Naive thymus-derived CD4-positive, alpha-beta T cell (primary cell): ENCODE data around the gene ASPSCR1. TPM values are rescaled to one million over a fixed set of nuclear protein-coding genes. Genes with fewer than 3 reads are reported as not detected.

Source experiments
- ATAC-seq: fragments of 150-1000 bp; cut with Tn5 transposase; 2 replicates; pipeline ENCODE4 v1.10.0; 2021; ENCODE audit warnings: mild to moderate bottlenecking, moderate library complexity
- CTCF ChIA-PET: fragments of 350-600 bp; sonication (Branson Sonifier 250); formaldehyde crosslinking; loops from one replicate; lab custom pipeline; 2021; ENCODE audit warnings: antibody characterized with exemption; lab: Charles Lee
- POLR2A ChIA-PET: fragments of 350-600 bp; sonication (Branson Sonifier 250); formaldehyde crosslinking; loops from one replicate; lab custom pipeline; 2021; ENCODE audit warnings: antibody characterized with exemption, inconsistent platforms; lab: Charles Lee
- DNase-seq, 9 donors: peaks; one replicate each; pipeline versions ENCODE4 v3.0.0 to v3.0.0-alpha.2; 2020 to 2022; ENCODE audit warnings: mixed read lengths in 1 of 9
- H3K27ac ChIP-seq: one replicate; pipeline ENCODE4 v1.7.0; 2013; ENCODE audit warnings: mild to moderate bottlenecking, low read depth, low read length, moderate library complexity
- H3K27me3 ChIP-seq, 2 donors: one replicate each; pipeline ENCODE4 v1.7.0; 2013; ENCODE audit warnings: low read length in 2 of 2, mild to moderate bottlenecking in 2 of 2, moderate library complexity in 2 of 2; ENCODE audit not compliant: control insufficient read depth in 2 of 2, insufficient read depth in 2 of 2
- H3K36me3 ChIP-seq, 3 experiments: 1 replicate in 2 of 3; 2 replicates in 1 of 3; pipeline ENCODE4 v1.7.0; 2013; ENCODE audit warnings: low read length in 3 of 3, mild to moderate bottlenecking in 3 of 3, moderate library complexity in 1 of 3; ENCODE audit not compliant: insufficient read depth in 3 of 3, control insufficient read depth in 2 of 3
- H3K4me1 ChIP-seq, 2 donors: one replicate each; pipeline ENCODE4 v1.7.0; 2013; ENCODE audit warnings: low read length in 2 of 2, mild to moderate bottlenecking in 2 of 2, moderate library complexity in 1 of 2; ENCODE audit not compliant: control insufficient read depth in 2 of 2, insufficient read depth in 2 of 2
- H3K4me3 ChIP-seq: 2 replicates; pipeline ENCODE4 v1.7.0; 2013; ENCODE audit warnings: mild to moderate bottlenecking, low read length
- H3K9me3 ChIP-seq, 3 experiments: 1 replicate in 2 of 3; 2 replicates in 1 of 3; pipeline ENCODE4 v1.7.0; 2013; ENCODE audit warnings: low read length in 3 of 3; ENCODE audit not compliant: control insufficient read depth in 2 of 3
- H3K27ac Mint-ChIP-seq, 9 donors: one replicate each; pipeline ENCODE4 v1.8.0; 2020 to 2022; ENCODE audit warnings: mixed read lengths in 9 of 9, mild to moderate bottlenecking in 8 of 9, moderate library complexity in 5 of 9, inconsistent platforms in 2 of 9
- H3K27me3 Mint-ChIP-seq, 5 donors: one replicate each; pipeline ENCODE4 v1.8.0; 2021 to 2022; ENCODE audit warnings: mixed read lengths in 5 of 5, mild to moderate bottlenecking in 1 of 5
- H3K36me3 Mint-ChIP-seq, 5 donors: one replicate each; pipeline ENCODE4 v1.8.0; 2020 to 2022; ENCODE audit warnings: mixed read lengths in 5 of 5, mild to moderate bottlenecking in 3 of 5, inconsistent platforms in 1 of 5
- H3K4me1 Mint-ChIP-seq, 7 donors: one replicate each; pipeline ENCODE4 v1.8.0; 2020 to 2022; ENCODE audit warnings: mixed read lengths in 7 of 7, mild to moderate bottlenecking in 3 of 7, inconsistent platforms in 1 of 7
- H3K4me3 Mint-ChIP-seq, 10 donors: one replicate each; pipeline ENCODE4 v1.8.0; 2020 to 2022; ENCODE audit warnings: mild to moderate bottlenecking in 10 of 10, mixed read lengths in 10 of 10, moderate library complexity in 6 of 10, inconsistent platforms in 2 of 10
- H3K9me3 Mint-ChIP-seq, 11 donors: one replicate each; pipeline ENCODE4 v1.8.0; 2020 to 2022; ENCODE audit warnings: mixed read lengths in 11 of 11, mild to moderate bottlenecking in 4 of 11, inconsistent platforms in 1 of 11, moderate library complexity in 1 of 11
- intact Hi-C, 2 donors: fragments of 100-400 bp; cut with micrococcal nuclease; formaldehyde crosslinking; loops; one replicate each; pipeline ENCODE4 v1.15.1; 2023
- polyA plus RNA-seq, 2 donors: library from polyadenylated mRNA; unstranded; fragments of 300-500 nt; fragmentation: Illumina TruSeq; gene quantifications; one replicate each; pipeline ENCODE4 v1.2.3, GENCODE V29; 2021
- total RNA-seq, 6 experiments: library from RNA in 5 of 6; stranded (reverse) in 5 of 6; gene quantifications; 1 replicate in 5 of 6; 2 replicates in 1 of 6; pipeline ENCODE4 v1.2.3 and lab custom pipeline; 2021 to 2026

ASPSCR1 gene
- total and polyA plus RNA-seq, 7 experiments from 2014 or later: 24.2 to 46.7 (median 38.0) TPM

- no peak overlapping the region for H3K4me3 ChIP-seq
- POLR2A ChIA-PET: interaction anchor here (1.1 to 5.8 kb wide), 3 partner anchors 11 to 126 kb away, joined by 3 to 29 read pairs (median 5); no protein-coding TSS in a partner anchor
- peaks cover 13 to 15% of the 10 kb centered on the region in 2 donors for H3K4me1 ChIP-seq
- no peak for ATAC-seq
- Mint-ChIP-seq H3K9me3 (peaks cover 0 to 2% (median 0%) of the 10 kb centered on the region in 11 donors), H3K36me3 (peaks cover 0 to 6% (median 0%) of the 10 kb centered on the region in 5 donors), H3K27me3 (no peaks in the 10 kb centered on the region), H3K4me1 (peaks cover 0 to 15% (median 14%) of the 10 kb centered on the region in 7 donors), H3K4me3 (peak overlapping the region in 1 of 10 donors; percentile 34), H3K27ac (no peak overlapping the region)
- no peaks in the 10 kb centered on the region for H3K9me3 ChIP-seq
- CTCF ChIA-PET: interaction anchor here (1.9 to 4.5 kb wide), 2 partner anchors 9 to 127 kb away, joined by 7 to 27 read pairs; partner anchors contain the start of gene DCXR
- no peaks in the 10 kb centered on the region for H3K27me3 ChIP-seq
- no peak for DNase-seq
- intact Hi-C loops: no loop called here
- peaks cover 0 to 6% (median 0%) of the 10 kb centered on the region in 3 experiments for H3K36me3 ChIP-seq
- H3K27ac ChIP-seq: no peak overlapping the region
These were observed 50.8 kb downstream of the ASPSCR1 start for GRCh38 chr17:82028246-82028645.

GRCh38 chr17:82028966-82029365 is 51.5 kb downstream of the ASPSCR1 start:
- Histone ChIP-seq H3K36me3 (peaks cover 0 to 6% (median 0%) of the 10 kb centered on the region in 3 experiments), H3K4me3 (no peak overlapping the region), H3K9me3 (no peaks in the 10 kb centered on the region), H3K27ac (no peak overlapping the region), H3K4me1 (peaks cover 12 to 14% of the 10 kb centered on the region in 2 donors), H3K27me3 (no peaks in the 10 kb centered on the region)
- POLR2A ChIA-PET: interaction anchor here (1.3 to 5.8 kb wide), 3 partner anchors 70 to 125 kb away, joined by 3 to 29 read pairs (median 5); no protein-coding TSS in a partner anchor
- H3K4me1 Mint-ChIP-seq: peaks cover 0 to 11% (median 11%) of the 10 kb centered on the region in 7 donors
- H3K36me3 Mint-ChIP-seq: peaks cover 0 to 6% (median 0%) of the 10 kb centered on the region in 5 donors
- ATAC-seq (no peak), DNase-seq (no peak)
- H3K4me3 Mint-ChIP-seq: peak overlapping the region in 4 of 10 donors; percentile 38 to 86 (median 62)
- peaks cover 0 to 2% (median 0%) of the 10 kb centered on the region in 11 donors for H3K9me3 Mint-ChIP-seq
- CTCF ChIA-PET: interaction anchor here (0.5 to 4.5 kb wide), 6 partner anchors 9 to 126 kb away, joined by 3 to 27 read pairs (median 8); partner anchors contain the start of gene DCXR
- no peaks in the 10 kb centered on the region for H3K27me3 Mint-ChIP-seq
- intact Hi-C loops: no loop called here
- no peak overlapping the region for H3K27ac Mint-ChIP-seq

GRCh38 chr17:82029391-82029790 is 52.0 kb downstream of the ASPSCR1 start:
- Histone ChIP-seq H3K27me3 (no peaks in the 10 kb centered on the region), H3K4me1 (peaks cover 7 to 10% of the 10 kb centered on the region in 2 donors), H3K27ac (no peak overlapping the region), H3K4me3 (no peak overlapping the region), H3K9me3 (no peaks in the 10 kb centered on the region), H3K36me3 (peaks cover 0 to 6% (median 0%) of the 10 kb centered on the region in 3 experiments)
- no peak for ATAC-seq
- H3K4me3 Mint-ChIP-seq: peak overlapping the region in 8 of 10 donors; percentile 25 to 86 (median 54)
- DNase-seq: no peak
- peaks cover 0 to 2% (median 0%) of the 10 kb centered on the region in 11 donors for H3K9me3 Mint-ChIP-seq
- intact Hi-C loops: no loop called here
- ChIA-PET POLR2A (interaction anchor here (1.3 to 5.8 kb wide), 3 partner anchors 77 to 124 kb away, joined by 3 to 29 read pairs (median 5); no protein-coding TSS in a partner anchor), CTCF (interaction anchor here (0.5 to 4.5 kb wide), 8 partner anchors 8 to 172 kb away, joined by 3 to 27 read pairs (median 8); partner anchors contain the start of gene DCXR)
- peaks cover 0 to 6% (median 0%) of the 10 kb centered on the region in 5 donors for H3K36me3 Mint-ChIP-seq
- peaks cover 0 to 9% (median 8%) of the 10 kb centered on the region in 7 donors for H3K4me1 Mint-ChIP-seq
- no peaks in the 10 kb centered on the region for H3K27me3 Mint-ChIP-seq
- H3K27ac Mint-ChIP-seq: peak overlapping the region in 2 of 9 donors; percentile 12 to 29

- H3K4me3 Mint-ChIP-seq: peak overlapping the region in 8 of 10 donors; percentile 25 to 86 (median 68)
- peaks cover 0 to 2% (median 0%) of the 10 kb centered on the region in 11 donors for H3K9me3 Mint-ChIP-seq
- peaks cover 7 to 10% of the 10 kb centered on the region in 2 donors for H3K4me1 ChIP-seq
- H3K4me3 ChIP-seq: no peak overlapping the region
- H3K27me3 Mint-ChIP-seq: no peaks in the 10 kb centered on the region
- no peak overlapping the region for H3K27ac ChIP-seq
- intact Hi-C loops: loop anchor here (1.0 to 10.0 kb wide), 10 partner anchors 65 to 524 kb away; partner anchors contain the start of genes FASN (in 2 of the 2), ARL16 (in 1 of the 2), CYBC1 (in 1 of the 2) and HGS (in 1 of the 2)
- H3K4me1 Mint-ChIP-seq: peaks cover 3 to 10% (median 9%) of the 10 kb centered on the region in 7 donors
- H3K36me3 Mint-ChIP-seq: peaks cover 0 to 8% (median under 1%) of the 10 kb centered on the region in 5 donors
- H3K27ac Mint-ChIP-seq: no peak overlapping the region
- H3K36me3 ChIP-seq: peaks cover 0 to 12% (median 0%) of the 10 kb centered on the region in 3 experiments
- H3K9me3 ChIP-seq: no peaks in the 10 kb centered on the region
- ChIA-PET CTCF (interaction anchor here (0.9 to 4.5 kb wide), 10 partner anchors 10 to 287 kb away, joined by 3 to 27 read pairs (median 4); partner anchors contain the start of gene CD7), POLR2A (interaction anchor here (0.7 to 5.8 kb wide), 10 partner anchors 70 to 272 kb away, joined by 3 to 29 read pairs (median 4); partner anchors contain the start of gene NOTUM)
- no peak for ATAC-seq
- DNase-seq: no peak
- H3K27me3 ChIP-seq: no peaks in the 10 kb centered on the region
These were observed 52.6 kb downstream of the ASPSCR1 start for GRCh38 chr17:82029990-82030469.

- intact Hi-C loops: loop anchor here (1.0 to 10.0 kb wide), 10 partner anchors 64 to 524 kb away; partner anchors contain the start of genes FASN (in 2 of the 2), ARL16 (in 1 of the 2), CYBC1 (in 1 of the 2) and HGS (in 1 of the 2)
- Histone ChIP-seq H3K27ac (peak overlapping the region; percentile 48), H3K27me3 (no peaks in the 10 kb centered on the region), H3K36me3 (peaks cover 0 to 12% (median 0%) of the 10 kb centered on the region in 3 experiments), H3K4me3 (peak overlapping the region; percentile 60), H3K4me1 (peaks cover 7 to 12% of the 10 kb centered on the region in 2 donors), H3K9me3 (no peaks in the 10 kb centered on the region)
- DNase-seq: peak; percentile 73 to 92 (median 86)
- CTCF ChIA-PET: interaction anchor here (0.9 to 4.5 kb wide), 10 partner anchors 68 to 287 kb away, joined by 3 to 27 read pairs (median 4); partner anchors contain the start of genes CD7 and FASN
- Mint-ChIP-seq H3K36me3 (peaks cover 0 to 11% (median 6%) of the 10 kb centered on the region in 5 donors), H3K9me3 (peaks cover 0 to 2% (median 0%) of the 10 kb centered on the region in 11 donors), H3K27ac (peak overlapping the region in 6 of 9 donors; percentile 36 to 85 (median 65)), H3K4me1 (peaks cover 10 to 16% (median 16%) of the 10 kb centered on the region in 7 donors), H3K4me3 (peak overlapping the region; percentile 77 to 91 (median 86)), H3K27me3 (no peaks in the 10 kb centered on the region)
- peak; percentile 94 for ATAC-seq
- POLR2A ChIA-PET: interaction anchor here (0.6 to 5.8 kb wide), 11 partner anchors 62 to 272 kb away, joined by 3 to 29 read pairs (median 3); partner anchors contain the start of gene NOTUM
These were observed 53.3 kb downstream of the ASPSCR1 start for GRCh38 chr17:82030470-82031302.
